ENCODE results near the gene SMG6. TPM values are rescaled to one million over a fixed set of nuclear protein-coding genes. Genes with fewer than 3 reads are reported as not detected.

Gene SMG6
- total and polyA plus RNA-seq, 2 donors (not counting 1 experiment from before 2014, with no cell fraction given) = 10.6 to 35.5 TPM

DNA sequence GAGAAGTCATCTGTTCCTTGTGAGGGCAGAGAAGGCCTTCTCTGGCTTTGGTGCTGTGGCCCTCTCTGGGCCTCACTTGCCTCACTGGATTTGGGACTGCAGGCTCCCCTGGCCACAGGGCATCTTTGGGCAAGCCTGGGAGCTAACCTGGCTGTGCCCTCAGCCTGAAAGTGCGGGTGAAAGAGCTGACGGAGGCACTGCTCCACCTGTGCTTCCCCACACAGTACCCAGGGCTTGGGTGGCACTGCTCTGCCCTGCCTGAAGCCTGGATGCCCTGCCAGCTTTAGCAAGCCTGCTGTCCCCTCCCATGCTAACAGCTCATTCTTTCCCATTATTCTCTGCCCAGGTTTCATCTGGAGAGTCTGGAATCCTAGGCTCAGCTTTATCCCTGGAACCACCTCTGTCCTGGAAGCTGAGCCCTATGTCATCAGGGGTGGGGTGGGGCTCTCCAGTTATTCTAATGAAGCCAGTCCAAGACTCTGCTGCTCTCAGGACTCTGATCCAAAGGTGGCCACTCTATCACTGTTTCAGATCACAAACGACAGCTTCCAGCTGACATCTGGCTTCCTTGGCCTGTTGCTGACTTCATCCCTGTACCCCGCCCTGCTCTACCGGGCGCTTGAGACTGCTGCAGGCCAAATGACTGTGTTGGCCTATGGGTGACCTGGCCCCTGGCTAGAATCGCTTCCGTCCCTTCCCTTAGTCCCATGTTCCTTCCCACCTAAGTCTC, 219.4 kb downstream of the SMG6 start:
- Histone ChIP-seq H3K4me1 (ENCODE audit: control insufficient read depth in 2 of 2, insufficient read depth in 2 of 2, low read length in 2 of 2) (peaks cover 36 to 50% of the 10 kb centered on the region in 2 donors), H3K27ac (ENCODE audit: low read length in 2 of 2) (peak overlapping the region in 1 of 2 donors; percentile 9), H3K9ac (ENCODE audit: low read length) (no peak overlapping the region), H2AFZ (ENCODE audit: insufficient read depth, low read depth, low read length, poor library complexity, severe bottlenecking) (no peak overlapping the region), H3K79me2 (ENCODE audit: control insufficient read depth, insufficient read depth, low read length) (no peaks in the 10 kb centered on the region), H3K36me3 (replicated peaks in 1 of 2; ENCODE audit: control extremely low read depth in 1 of 2, control insufficient read depth in 1 of 2, extremely low read depth in 1 of 2, insufficient read depth in 2 of 2, low read length in 1 of 2) (peaks cover 0 to 26% of the 10 kb centered on the region in 2 experiments), H3K9me3 (ENCODE audit: control extremely low read depth in 1 of 3, control insufficient read depth in 2 of 3, insufficient read depth in 1 of 3, low read length in 2 of 3) (no peaks in the 10 kb centered on the region), H3K4me2 (replicated peaks; ENCODE audit: low read depth, low read length, poor library complexity, severe bottlenecking) (no peak overlapping the region), H4K20me1 (ENCODE audit: control insufficient read depth, insufficient read depth, low read length, poor library complexity, severe bottlenecking) (no peaks in the 10 kb centered on the region), H3K27me3 (replicated peaks in 1 of 4; ENCODE audit: control extremely low read depth in 1 of 4, control insufficient read depth in 3 of 4, insufficient read depth in 4 of 4, low read length in 3 of 4) (no peaks in the 10 kb centered on the region), H3K4me3 (ENCODE audit: control extremely low read depth in 1 of 5, extremely low read depth in 1 of 5, insufficient read depth in 1 of 5, low read depth in 2 of 5, low read length in 4 of 5) (no peak overlapping the region)
- POLR2A ChIA-PET = interaction anchor here (0.6 kb wide), 2 partner anchors 256 to 515 kb away, joined by 4 to 6 read pairs; no protein-coding TSS in a partner anchor
- Mint-ChIP-seq H3K27ac (no peak overlapping the region), H3K4me1 (peaks cover 53% of the 10 kb centered on the region), H3K27me3 (no peaks in the 10 kb centered on the region), H3K4me3 (no peak overlapping the region), H3K9me3 (ENCODE audit: insufficient read depth) (no peaks in the 10 kb centered on the region)
- CTCF ChIA-PET = interaction anchor here (0.5 to 2.4 kb wide), 4 partner anchors 20 to 175 kb away, joined by 3 to 7 read pairs (median 3); no protein-coding TSS in a partner anchor
- no peak for DNase-seq
- intact Hi-C loops (cut with micrococcal nuclease) = loop anchor here (10.0 kb wide), 1 partner anchor 51 kb away; no protein-coding TSS in a partner anchor
- no peak for ATAC-seq (ENCODE audit: low read depth)
- TF ChIP-seq, protein P1, sequence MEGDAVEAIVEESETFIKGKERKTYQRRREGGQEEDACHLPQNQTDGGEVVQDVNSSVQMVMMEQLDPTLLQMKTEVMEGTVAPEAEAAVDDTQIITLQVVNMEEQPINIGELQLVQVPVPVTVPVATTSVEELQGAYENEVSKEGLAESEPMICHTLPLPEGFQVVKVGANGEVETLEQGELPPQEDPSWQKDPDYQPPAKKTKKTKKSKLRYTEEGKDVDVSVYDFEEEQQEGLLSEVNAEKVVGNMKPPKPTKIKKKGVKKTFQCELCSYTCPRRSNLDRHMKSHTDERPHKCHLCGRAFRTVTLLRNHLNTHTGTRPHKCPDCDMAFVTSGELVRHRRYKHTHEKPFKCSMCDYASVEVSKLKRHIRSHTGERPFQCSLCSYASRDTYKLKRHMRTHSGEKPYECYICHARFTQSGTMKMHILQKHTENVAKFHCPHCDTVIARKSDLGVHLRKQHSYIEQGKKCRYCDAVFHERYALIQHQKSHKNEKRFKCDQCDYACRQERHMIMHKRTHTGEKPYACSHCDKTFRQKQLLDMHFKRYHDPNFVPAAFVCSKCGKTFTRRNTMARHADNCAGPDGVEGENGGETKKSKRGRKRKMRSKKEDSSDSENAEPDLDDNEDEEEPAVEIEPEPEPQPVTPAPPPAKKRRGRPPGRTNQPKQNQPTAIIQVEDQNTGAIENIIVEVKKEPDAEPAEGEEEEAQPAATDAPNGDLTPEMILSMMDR (IDR thresholded peaks at IDR 0.05) = no peak
- TF ChIP-seq EZH2 (IDR thresholded peaks at IDR 0.05; ENCODE audit: borderline replicate concordance, insufficient read depth, low read depth, low read length, poor library complexity, severe bottlenecking) = no peak
- WGBS (ENCODE audit: insufficient coverage) = 72% methylated on average over 3 of the region's 8 CpGs

DNA sequence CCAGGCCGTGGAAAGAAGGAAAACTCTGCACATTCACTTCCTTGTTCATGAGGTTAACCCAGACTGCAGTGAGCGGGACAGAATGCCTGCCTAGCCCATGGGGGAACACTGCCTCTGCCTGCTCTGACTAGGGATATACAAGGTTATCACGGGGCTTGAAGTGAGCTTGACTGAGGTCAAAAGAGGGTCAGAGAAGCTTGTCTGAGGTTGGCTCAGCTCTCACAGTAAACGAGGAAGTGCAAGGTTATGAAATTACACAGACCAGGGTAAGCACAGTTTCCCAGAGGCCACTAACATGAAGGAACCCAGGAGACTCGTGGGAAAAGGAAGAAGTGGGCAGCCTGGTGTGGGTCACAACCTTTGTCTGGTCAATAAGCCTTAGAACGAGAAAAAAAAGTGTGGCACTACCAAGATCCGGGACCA, 220.0 kb downstream of the SMG6 start:
- Mint-ChIP-seq H3K27me3 (no peaks in the 10 kb centered on the region), H3K9me3 (ENCODE audit: insufficient read depth) (no peaks in the 10 kb centered on the region), H3K27ac (peak overlapping the region; percentile 64), H3K4me3 (no peak overlapping the region), H3K4me1 (peaks cover 47% of the 10 kb centered on the region)
- ATAC-seq (ENCODE audit: low read depth) (no peak), DNase-seq (peak; percentile 42)
- Histone ChIP-seq H3K36me3 (replicated peaks in 1 of 2; ENCODE audit: control extremely low read depth in 1 of 2, control insufficient read depth in 1 of 2, extremely low read depth in 1 of 2, insufficient read depth in 2 of 2, low read length in 1 of 2) (peaks cover 0 to 28% of the 10 kb centered on the region in 2 experiments), H3K4me3 (ENCODE audit: control extremely low read depth in 1 of 5, extremely low read depth in 1 of 5, insufficient read depth in 1 of 5, low read depth in 2 of 5, low read length in 4 of 5) (no peak overlapping the region), H3K79me2 (ENCODE audit: control insufficient read depth, insufficient read depth, low read length) (no peaks in the 10 kb centered on the region), H3K4me1 (ENCODE audit: control insufficient read depth in 2 of 2, insufficient read depth in 2 of 2, low read length in 2 of 2) (peaks cover 30 to 44% of the 10 kb centered on the region in 2 donors), H3K9me3 (ENCODE audit: control extremely low read depth in 1 of 3, control insufficient read depth in 2 of 3, insufficient read depth in 1 of 3, low read length in 2 of 3) (no peaks in the 10 kb centered on the region), H3K4me2 (replicated peaks; ENCODE audit: low read depth, low read length, poor library complexity, severe bottlenecking) (no peak overlapping the region), H3K27ac (ENCODE audit: low read length in 2 of 2) (peak overlapping the region in 1 of 2 donors; percentile 9), H3K27me3 (replicated peaks in 1 of 4; ENCODE audit: control extremely low read depth in 1 of 4, control insufficient read depth in 3 of 4, insufficient read depth in 4 of 4, low read length in 3 of 4) (no peaks in the 10 kb centered on the region), H3K9ac (ENCODE audit: low read length) (no peak overlapping the region), H2AFZ (ENCODE audit: insufficient read depth, low read depth, low read length, poor library complexity, severe bottlenecking) (no peak overlapping the region), H4K20me1 (ENCODE audit: control insufficient read depth, insufficient read depth, low read length, poor library complexity, severe bottlenecking) (no peaks in the 10 kb centered on the region)
- POLR2A ChIA-PET = interaction anchor here (0.6 kb wide), 1 partner anchor 257 kb away, joined by 4 read pairs; no protein-coding TSS in a partner anchor
- TF ChIP-seq, protein P1 (IDR thresholded peaks at IDR 0.05) = no peak
- TF ChIP-seq EZH2 (IDR thresholded peaks at IDR 0.05; ENCODE audit: borderline replicate concordance, insufficient read depth, low read depth, low read length, poor library complexity, severe bottlenecking) = no peak
- intact Hi-C loops (cut with micrococcal nuclease) = loop anchor here (10.0 kb wide), 1 partner anchor 51 kb away; no protein-coding TSS in a partner anchor
- 21% methylated on average over 7 of the region's 7 CpGs for WGBS (ENCODE audit: insufficient coverage)
- CTCF ChIA-PET = interaction anchor here (0.9 to 2.4 kb wide), 3 partner anchors 19 to 161 kb away, joined by 3 to 7 read pairs (median 3); no protein-coding TSS in a partner anchor

Data from B cell (primary cell).